Measurements from ENCODE around the gene HDGFL2. TPM values are rescaled to one million over a fixed set of nuclear protein-coding genes. Genes with fewer than 3 reads are reported as not detected.

Gene HDGFL2
- total RNA-seq, 1 donor from 2014 or later = 43.8 TPM

DNA sequence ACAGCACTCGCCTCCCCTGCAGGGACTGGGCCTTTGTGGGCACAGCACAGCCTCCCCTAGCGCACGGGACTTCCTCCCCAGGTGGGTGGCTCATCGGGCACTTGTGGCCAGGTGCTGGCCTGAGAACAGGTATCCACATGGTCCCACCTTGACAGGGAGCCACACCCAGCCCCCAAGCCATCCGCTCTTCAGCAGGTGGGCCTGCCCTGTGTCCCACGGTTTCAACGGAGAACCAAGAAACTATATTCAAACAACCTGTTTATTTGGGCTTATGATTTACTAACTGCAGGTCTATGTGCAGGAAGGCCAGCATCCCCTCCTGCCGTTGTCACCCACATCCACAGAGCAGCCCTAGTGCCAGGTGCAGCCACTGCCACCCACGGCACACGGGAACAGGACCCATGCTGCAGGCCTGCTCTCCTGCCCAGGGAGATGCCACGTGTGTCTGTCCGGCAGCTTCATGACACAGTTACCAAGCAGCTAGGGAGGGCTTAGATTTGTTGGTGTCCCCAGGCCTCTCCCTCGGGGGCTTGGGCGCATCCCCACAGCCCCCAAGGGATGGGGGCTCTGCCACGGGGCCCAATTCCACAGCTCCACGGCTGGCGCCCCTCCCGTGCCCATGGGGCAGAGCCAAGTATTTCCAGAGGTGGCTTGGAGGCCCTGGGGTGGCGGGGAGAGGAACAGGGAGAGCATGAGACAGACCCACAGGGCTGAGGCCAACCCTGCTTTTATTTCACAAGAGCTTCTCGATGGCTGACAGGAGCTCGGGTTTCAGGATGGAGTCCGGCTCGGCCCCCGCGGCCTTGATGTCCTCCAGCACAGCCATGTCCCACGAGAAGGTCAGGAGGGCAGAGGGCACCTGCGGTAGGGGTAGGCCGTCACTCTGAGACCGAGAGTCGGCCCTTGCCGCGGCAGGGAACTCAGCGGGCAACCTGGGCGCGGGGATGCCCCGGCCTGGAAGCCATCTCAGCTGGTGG is 27.0 kb upstream of the HDGFL2 start:
- no peak for DNase-seq (ENCODE audit: low read depth)

DNA sequence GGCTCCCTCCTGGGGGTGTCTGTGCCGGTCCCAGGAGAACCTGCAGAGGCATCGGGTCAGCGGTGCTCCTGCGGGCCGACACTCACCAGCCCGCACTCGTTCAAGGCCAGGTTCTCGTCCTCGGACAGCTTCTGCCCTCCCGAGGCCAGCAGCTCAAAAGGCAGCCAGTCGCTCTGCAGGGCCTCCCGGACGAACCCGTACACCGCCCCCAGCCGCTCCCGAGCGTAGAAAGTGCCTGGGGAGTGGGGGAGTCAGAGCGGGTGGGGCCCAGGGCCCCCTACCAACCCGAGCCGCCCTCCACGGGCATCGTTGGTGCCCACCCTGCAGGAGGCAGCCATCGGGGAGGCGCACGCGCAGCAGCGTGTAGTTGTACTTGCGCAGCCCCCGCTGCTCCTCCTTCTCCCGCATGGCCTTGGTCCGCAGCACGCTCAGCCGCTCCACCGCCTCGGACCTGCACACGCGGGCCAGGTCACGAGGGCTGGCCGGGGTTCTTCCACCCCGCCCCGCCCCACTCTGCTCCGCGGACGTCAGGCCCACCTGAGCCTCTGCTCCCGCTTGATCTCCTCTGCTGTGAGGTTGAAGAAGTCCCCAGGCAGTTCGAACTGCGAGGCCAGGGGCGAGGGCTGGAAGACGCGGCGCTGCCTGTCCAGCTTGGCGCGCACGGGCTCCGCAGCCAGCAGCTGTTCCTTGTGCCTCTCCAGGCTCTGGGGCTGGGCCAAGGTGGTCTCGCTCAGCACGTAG is 26.0 kb upstream of the HDGFL2 start:
- DNase-seq (ENCODE audit: low read depth) = no peak

DNA sequence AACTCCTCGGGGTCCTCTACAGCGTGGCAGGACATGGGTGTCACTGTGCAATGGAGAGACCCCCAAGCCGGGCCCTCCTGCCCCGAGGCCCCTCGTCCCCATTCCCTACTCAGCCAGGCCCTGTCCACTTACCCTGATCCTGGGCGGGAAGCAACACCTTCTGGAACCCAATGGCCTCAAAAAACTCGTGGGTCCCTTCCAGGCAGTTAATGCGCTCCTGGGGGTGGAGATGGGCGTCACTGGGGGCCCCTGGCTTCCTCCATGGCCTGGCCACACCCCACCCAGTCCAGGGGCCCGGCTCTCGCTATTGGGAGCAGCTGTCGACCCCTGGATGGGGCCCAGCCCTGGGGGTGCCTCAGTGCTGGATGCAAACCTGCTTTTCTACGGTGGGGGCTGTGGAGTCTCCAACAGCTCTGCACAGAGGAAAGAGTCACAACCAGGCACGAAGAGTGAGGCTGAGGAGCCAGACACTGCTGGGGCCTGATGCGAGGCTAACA is 25.3 kb upstream of the HDGFL2 start:
- no peak for DNase-seq (ENCODE audit: low read depth)

DNA sequence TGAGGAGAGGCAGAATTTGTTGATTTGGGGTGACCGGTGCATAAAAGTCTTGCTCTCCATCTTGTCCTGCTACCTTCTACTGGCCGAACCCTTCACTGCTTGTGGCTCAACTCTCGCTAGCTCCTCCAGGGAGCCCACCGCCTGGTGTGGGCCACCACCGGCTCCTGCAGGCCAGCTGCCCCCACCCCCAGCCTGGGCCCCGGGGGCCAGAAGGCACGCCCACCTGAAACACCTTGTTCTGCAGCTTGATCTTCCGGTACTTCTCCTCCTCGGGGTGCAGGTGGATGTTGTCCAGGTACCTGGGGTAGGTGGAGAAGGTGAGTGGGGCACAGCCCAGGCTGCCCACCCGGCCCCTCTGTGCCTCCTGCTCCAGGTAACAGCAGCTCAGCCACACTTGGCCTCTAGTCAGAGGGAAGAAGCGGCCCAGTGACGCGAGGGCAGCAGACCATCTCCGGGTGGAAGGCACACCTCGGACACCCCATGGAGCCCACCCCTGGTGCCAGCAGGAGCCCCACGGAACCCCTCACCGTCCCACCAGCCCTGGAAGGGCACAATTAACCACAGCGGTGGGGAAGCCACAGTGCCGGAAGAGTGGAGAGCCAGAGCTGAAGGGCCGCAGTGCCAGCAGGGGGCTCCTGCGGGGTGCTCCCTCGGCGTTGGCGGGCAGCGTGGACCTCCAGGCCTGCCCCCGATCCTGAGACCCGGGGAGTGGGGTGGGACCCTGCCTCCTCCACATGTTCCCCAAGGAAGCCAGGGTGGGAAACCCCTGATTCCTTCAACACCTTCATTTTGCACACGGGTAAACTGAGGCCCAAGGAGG is 24.6 kb upstream of the HDGFL2 start:
- no peak for DNase-seq (ENCODE audit: low read depth)

DNA sequence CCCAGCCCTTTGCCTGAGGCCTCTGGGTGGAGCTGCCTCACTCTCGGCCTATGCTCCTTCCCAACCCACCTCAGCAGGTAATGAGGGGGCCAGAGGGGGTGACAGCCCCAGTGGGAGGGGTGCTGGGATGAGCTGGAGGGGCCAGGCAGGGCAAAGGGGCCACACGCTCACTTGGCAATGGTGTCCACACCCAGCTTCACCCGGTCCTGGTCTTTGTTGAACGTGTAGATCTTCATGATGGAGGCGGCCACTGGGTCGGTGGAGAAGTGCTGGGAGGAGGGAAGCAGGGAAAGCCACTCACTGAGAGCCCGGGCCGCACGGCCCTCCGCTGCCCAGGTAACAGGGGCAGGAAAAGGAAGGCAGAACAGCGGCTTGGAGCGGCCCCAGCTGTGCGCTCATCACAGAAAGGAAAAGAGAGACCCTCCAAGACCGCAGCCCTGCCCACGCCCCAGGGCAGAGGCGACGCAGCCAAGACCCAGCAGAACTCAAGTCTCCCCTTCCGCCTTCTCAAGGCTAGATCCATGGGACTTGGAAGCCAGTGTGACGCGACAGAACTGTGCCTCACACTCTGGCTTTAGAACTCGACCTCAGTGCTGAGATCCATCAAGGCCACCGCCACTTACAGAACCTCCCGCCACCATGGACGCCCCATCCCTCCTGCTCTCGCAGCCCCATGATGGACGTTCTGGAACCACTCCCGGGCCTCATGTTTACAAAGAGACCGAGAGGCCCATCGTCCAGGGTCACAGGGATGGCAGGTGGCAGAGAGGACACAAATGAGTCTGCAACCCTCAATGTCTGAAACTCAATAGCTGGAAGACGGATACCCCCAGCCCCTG is 23.7 kb upstream of the HDGFL2 start:
- DNase-seq (ENCODE audit: low read depth) = no peak

DNA sequence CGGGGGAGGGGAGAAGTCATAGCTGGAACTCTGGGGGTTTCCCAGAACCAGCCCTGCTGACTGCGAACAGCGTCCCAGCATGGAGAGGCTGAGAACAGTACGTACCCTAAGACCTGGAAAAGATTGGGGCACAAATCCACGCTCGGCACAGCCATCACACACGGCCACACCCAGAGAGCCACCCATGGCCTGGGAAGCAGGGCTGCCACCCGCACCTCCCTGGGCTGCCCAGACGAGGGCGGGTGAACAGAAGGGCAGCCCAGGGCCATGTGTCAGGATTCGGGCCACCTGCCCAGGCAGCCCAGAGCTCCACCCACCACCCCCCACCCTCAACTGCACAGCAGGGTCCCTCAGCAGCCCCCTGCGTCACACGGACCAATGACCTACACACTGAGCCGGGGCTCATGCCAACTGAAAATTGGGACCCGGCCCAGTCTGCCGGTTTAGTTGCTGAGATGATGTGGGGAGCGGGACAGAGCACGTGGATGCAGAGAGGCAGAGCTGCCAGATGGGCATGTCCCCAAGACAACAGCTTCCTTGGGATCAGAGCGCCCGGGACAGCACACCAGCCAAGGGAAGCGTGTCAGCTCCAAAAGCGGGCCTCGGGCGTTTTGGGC is 23.0 kb upstream of the HDGFL2 start:
- no peak for DNase-seq (ENCODE audit: low read depth)

DNA sequence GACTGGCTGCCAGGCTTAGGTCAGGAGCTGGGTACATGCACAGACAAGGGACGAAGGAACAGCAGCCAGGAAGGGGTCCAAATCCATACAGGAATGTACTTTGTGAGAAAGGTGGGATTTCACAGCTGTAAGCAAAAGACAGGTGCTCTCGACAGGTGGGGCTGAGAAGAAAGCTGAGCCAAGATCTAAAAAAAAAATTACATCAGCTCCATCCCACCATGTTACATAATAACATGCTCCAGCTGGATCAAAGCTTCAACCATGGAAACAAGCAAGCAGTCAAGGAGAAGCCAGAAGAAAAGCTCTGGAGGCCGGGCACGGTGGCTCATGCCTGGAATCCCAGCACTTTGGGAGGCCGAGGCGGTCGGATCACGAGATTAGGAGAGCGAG is 22.5 kb upstream of the HDGFL2 start:
- DNase-seq (ENCODE audit: low read depth) = no peak

DNA sequence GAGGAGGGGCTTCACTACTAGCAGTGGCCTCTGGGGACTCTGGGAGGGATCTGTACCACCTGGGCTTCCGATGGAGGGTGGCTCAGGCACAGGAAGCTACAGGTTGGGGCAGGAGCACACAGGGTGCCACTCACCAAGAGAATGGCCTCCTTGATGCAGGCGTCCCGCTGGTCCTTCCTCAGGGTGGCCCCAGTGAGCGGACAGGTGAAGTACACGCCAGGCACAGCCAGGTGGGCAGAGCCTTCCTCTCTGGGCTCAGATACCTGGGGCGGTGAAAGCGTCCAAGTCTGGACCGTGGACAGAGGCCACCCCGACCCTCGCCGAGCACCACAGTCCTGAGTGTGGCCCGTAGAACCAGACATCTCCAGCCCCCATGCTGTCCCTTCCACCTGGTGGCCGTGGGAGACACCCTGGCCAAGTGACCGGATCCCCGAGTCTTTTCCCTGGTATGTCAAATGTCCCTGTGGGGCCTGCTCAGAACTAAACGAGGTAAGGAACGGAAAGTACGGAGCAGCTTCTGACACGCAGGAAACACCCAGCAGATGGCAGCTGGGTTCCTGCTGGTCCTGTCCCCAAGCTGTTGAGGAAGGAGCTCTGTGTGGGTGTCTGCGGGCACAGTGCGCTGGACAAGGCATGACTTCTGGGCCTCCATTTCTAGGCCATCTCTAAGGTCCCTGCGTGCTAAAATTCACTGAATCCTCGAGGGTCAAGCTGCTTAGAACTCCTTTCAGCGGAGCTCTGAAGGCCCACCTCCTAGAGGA is 19.7 kb upstream of the HDGFL2 start:
- DNase-seq (ENCODE audit: low read depth) = no peak

DNA sequence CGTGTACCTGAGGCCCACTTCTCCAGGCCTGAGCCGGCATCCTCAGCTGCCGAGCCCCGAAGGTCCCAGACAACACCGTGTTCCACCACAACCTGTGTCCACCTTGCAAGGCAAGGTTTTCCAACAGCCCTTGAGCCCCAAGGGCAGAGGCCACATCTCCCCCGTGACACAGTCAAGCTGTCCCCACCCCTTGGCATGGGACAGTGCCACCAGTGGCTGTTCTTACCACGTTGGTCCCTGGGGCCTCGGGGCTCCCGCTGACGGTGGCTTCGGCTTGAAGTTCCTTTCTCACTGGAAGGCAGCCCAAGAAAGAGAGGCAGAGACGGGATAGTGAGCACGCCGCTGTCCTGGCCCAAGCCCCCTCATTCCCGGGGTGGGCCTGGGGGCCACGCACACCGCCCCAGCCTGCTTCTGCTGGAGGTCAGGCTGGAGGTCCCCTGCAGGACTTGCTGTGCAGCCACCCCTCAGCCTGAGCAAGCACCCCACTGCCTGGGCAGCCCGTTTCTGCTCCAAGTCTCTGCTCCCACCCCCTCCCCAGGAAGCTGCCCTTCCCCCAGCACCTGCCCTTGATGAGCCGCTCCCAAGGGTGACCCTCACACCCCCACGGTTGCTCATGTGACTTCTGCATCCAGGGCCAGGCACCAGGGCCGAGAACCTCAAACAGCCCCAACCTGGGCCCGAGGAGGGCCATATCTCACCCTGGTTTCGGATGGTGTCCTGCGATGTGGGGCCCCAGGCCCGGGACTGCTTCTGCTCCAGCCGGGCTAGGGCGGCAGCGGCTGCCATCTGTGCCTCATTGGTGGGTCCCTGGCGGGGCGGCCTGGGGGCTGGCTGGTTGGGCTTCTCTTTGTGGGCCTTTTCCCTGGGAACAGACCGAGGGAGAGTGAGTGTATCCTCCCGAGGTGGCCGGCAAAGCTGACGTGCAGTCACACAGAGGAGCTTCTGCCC is 18.6 kb upstream of the HDGFL2 start:
- DNase-seq (ENCODE audit: low read depth) = no peak

DNA sequence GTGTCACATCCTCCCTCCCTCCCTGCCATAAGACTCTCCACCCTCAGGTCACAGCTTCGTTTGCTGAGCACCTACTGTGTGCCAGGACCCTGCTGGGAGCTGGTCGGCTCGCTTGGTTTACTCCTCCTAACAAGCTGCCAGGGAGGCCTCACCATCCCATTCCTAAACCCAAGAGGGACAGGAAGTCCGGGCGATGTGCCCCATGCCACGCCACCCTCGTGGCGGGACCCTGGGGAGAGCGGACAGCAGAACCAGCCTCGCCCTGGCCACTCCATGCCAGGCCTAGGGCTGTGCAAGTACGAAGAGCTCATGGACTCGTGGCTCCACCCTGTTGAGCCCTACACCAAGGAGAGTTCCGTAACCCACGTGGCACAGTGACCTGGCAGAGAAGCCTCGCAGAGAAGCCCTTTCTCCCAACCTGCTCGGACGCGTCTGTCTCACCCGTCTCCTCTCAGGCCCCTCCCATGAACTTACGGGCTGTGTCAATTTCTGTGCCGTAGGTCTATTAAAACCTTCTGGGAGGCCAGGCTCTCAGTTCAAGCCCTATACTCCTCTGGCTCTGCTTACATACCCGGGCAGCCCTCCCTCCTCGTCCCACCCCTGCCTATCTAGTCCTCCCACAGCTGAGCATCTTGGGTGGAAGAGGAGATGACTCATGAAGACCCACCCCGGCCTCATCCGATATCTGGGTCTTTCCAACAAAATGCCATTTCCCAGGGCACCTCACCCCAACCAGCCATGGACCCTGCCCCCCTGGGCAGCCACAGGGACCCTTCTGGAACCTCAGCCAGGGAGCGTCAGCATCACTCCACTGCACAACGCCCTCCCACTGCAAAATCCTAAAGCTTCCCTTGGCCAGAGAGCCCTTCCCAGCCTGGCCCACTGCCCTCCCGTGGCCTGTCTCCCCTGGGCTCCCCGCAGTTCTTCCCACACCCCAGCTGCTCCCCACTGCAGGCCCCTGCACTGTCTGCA is 17.1 kb upstream of the HDGFL2 start:
- peak; percentile 58 for DNase-seq (ENCODE audit: low read depth)

DNA sequence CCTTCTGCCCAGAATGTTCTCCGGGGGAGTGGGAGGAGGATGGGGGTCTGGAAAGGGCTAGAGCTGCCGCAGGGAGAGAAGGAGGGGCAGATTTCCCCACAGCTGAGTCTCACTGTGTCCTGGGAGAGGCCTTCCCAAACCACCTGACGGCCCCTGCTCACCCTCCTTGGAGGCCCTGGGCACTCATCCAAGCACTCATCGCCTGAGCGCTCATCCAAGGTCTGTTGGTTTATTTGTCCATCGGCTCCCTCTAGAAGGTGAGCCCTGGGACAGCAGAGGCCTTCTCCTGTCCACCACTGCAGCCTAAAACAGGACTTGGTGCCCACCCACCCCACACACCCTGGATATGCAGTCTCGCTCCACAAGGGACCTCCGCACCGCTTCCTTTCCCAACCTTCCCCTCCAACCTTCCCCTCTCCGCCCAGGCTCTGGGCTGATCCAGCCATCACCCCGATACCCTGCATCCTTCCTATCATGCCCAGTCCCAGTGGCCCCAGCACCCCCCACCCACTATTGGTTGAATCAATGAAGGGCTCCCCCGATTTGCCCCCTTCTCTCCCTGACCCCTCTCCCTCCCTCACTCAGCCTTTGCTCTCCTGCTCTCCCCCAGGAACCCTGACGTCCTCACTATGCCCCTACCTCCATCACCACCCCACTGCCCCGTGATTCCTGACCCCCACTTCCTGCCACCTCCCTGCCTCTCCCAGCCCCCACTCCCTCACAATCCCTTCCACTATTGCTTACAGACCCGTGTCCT is 16.2 kb upstream of the HDGFL2 start:
- peak; percentile 85 for DNase-seq (ENCODE audit: low read depth)

DNA sequence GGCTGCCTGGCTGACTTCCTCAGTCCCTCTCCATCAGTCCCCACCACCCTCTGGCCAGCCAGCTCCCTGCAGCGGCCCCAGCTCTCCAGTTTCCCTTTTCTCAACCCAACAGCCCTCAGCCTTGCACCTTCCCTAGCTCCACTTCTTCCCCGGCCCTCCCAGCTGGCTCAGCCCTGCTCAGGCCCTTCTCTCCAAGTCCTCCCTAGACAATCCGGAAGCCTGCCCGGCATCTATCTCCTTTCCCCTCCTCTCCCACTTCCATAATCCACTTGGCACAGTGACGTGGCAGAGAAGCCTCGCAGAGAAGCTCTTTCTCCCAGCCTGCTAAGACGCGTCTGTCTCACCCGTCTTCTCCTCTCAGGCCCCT is 15.6 kb upstream of the HDGFL2 start:
- DNase-seq (ENCODE audit: low read depth) = peak; percentile 66

DNA sequence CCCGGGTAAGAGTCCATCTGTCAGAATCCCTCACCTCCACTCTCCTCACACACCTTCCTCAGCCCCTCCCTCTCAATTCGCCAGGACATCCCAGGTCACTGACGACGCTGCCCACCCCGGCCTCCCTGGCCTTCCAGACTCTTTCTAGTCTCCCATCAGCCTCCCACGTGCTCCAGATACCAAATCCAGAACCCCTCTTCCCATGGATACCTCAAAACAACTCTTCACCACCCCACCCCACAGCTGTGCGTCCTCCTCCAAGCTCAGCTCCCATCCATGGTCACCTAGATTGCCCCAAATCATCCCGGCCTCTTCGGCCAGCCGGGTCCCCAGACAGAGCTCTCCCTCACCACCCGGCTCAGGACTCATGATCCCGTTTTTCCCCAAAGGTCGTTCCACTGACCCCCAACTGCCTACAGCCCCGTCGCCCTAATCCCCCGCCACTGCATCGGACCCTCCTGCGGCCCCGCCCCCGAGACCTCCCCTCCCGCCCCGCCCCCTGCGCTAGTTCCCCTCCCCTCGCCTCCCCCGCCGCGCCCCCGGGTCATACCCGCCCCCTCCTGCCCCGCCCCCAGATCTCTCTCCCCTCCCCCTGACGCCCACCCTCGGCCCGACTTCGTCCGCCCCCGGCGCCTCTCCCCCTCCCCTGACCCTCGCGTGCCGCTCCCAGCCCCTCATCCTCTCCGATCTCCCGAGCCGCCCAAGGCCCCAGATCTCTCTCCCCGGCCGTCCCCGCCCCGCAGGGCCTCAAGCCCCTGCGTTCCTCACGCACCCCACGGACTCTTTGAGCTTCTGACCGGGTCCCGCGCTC is 15.0 kb upstream of the HDGFL2 start:
- DNase-seq (ENCODE audit: low read depth) = peak; percentile 65

DNA sequence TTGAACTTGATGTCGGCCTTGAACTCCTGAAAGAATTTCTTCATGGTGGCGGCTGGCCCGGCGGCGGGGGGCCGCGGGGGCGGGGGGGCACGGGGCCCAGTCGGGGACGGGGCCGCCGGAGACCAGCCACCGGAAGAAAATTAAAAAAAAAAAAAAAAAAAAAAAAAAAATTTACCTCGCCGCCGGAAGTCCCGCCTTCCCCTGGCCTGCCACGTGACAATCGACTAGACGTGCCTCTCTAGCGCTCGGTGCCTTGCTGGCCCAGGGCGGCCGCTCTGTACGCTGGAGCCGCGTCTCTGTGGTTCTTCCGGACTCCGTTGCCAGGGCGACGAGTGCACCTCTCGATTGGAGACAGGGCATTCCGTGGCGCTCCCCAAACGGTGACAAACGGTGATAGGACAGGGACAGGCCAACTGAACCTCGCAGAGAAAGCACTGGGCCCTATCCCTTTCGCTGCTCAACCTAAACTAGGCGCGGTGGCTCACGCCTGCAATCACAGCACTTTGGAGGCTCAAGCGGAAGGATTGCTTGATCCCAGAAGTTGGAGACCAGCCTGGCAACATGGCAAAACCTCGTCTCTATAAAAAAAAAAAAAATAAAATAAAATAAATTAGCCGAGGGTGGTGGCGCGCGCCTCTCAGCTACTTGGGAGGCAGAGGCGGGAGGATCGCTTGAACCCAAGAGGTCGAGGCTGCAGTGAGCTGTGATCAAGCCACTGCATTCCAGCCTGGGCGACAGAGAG is 14.3 kb upstream of the HDGFL2 start, which contains the start of gene UBXN6:
Gene UBXN6 (minus strand): TSS at position 141 of the 742 bp plus-strand sequence. CDS start 97 bp downstream, at position 44.
- DNase-seq (ENCODE audit: low read depth) = peak; percentile 98
